KMS-11 (cell line): Measurements from ENCODE around the gene INTS13.
A peak's percentile ranks its signal among the peaks of the same experiment; 100 is the strongest.

ENCODE experiments used
- H2AFZ ChIP-seq: fragments of 200-600 bp; sonication (generic); 2 replicates; pipeline ENCODE4 v1.6.1; 2016; ENCODE audit warnings: antibody characterized with exemption, mixed run types, low read depth
- H3K27ac ChIP-seq: fragments of 200-600 bp; sonication (generic); 2 replicates; pipeline ENCODE4 v1.6.1; 2016; ENCODE audit warnings: mild to moderate bottlenecking, mixed run types
- H3K27me3 ChIP-seq: fragments of 200-600 bp; sonication (generic); 2 replicates; pipeline ENCODE4 v1.6.1; 2017; ENCODE audit warnings: mild to moderate bottlenecking, low read depth, mixed run types, moderate library complexity; ENCODE audit not compliant: insufficient read depth
- H3K36me3 ChIP-seq: fragments of 200-600 bp; sonication (generic); 2 replicates; pipeline ENCODE4 v1.6.1; 2017; ENCODE audit warnings: mild to moderate bottlenecking, mixed run types; ENCODE audit not compliant: insufficient read depth
- H3K4me1 ChIP-seq: fragments of 200-600 bp; sonication (generic); 2 replicates; pipeline ENCODE4 v1.6.1; 2016; ENCODE audit warnings: mild to moderate bottlenecking, low read depth, mixed run types; ENCODE audit not compliant: poor library complexity, severe bottlenecking
- H3K4me2 ChIP-seq: fragments of 200-600 bp; sonication (generic); 2 replicates; pipeline ENCODE4 v1.7.0; 2016; ENCODE audit warnings: mild to moderate bottlenecking, mixed run types
- H3K4me3 ChIP-seq: fragments of 200-600 bp; sonication (generic); IDR thresholded peaks from 2 replicates; pipeline ENCODE4 v1.6.1; 2017; ENCODE audit warnings: low read depth, low read length, mixed read lengths; ENCODE audit not compliant: insufficient read depth
- H3K79me2 ChIP-seq: fragments of 200-600 bp; sonication (generic); 2 replicates; pipeline ENCODE4 v1.6.1; 2016; ENCODE audit warnings: low read depth, mixed run types; ENCODE audit not compliant: insufficient read depth
- H3K9ac ChIP-seq: fragments of 200-600 bp; sonication (generic); 2 replicates; pipeline ENCODE4 v1.6.1; 2016; ENCODE audit warnings: mild to moderate bottlenecking, mixed run types
- H4K20me1 ChIP-seq: fragments of 200-600 bp; sonication (generic); 2 replicates; pipeline ENCODE4 v1.6.1; 2016; ENCODE audit warnings: mild to moderate bottlenecking, mixed run types; ENCODE audit not compliant: insufficient read depth
- TF ChIP-seq, protein P1 (sequence below): fragments of 200-600 bp; sonication (generic); conservative IDR thresholded peaks from 2 replicates; pipeline ENCODE4 v1.6.1; 2017; ENCODE audit warnings: low read depth, mild to moderate bottlenecking, antibody characterized with exemption, low read length, moderate library complexity, mixed read lengths

The INTS13 gene

DNA sequence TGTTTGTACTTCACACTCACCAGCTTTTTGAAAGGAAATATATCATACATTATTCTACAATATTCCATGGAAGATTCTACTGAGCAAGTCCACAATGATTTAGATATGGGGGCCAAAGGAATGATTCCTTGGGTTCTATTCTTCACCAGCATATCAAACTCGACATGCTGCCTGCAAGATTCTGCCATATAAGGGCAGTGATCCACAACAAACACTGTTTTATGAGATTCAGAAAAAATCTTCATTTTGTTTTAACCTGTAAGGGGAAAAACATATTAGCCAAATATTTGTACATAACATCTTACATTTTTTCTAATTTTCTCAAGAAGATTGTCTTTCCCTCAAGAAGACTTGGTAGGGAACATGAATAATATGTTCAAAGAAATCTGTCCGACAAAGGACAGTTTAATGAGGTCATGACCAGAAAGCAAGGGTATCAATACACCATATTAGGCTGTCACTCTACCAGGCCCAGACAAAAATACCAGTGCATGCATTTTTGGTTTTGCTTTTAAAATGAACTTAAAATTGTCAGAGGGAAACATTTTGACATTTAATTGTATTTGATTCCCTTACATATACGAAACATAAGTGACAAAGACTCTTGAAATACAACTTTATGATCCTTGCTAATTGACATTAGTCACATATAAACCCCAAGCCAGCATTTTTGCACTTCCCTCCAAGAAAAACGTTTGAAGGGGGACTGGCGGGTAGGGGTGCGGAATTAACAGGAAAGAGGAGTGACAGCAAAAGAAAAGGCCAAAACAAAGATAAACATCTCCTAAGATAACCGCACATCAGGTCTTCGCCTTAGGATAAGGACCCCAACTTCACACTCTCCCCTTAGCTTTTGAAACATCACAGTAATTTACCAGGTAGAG lies 980 bp downstream of the INTS13 start:
- no peaks in the 10 kb centered on the region for H4K20me1 ChIP-seq
- H3K36me3 ChIP-seq: no peaks in the 10 kb centered on the region
- H3K27me3 ChIP-seq: no peaks in the 10 kb centered on the region
- TF ChIP-seq, protein P1, sequence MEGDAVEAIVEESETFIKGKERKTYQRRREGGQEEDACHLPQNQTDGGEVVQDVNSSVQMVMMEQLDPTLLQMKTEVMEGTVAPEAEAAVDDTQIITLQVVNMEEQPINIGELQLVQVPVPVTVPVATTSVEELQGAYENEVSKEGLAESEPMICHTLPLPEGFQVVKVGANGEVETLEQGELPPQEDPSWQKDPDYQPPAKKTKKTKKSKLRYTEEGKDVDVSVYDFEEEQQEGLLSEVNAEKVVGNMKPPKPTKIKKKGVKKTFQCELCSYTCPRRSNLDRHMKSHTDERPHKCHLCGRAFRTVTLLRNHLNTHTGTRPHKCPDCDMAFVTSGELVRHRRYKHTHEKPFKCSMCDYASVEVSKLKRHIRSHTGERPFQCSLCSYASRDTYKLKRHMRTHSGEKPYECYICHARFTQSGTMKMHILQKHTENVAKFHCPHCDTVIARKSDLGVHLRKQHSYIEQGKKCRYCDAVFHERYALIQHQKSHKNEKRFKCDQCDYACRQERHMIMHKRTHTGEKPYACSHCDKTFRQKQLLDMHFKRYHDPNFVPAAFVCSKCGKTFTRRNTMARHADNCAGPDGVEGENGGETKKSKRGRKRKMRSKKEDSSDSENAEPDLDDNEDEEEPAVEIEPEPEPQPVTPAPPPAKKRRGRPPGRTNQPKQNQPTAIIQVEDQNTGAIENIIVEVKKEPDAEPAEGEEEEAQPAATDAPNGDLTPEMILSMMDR: no peak
- H3K79me2 ChIP-seq: peaks cover 74% of the 10 kb centered on the region
- peak overlapping the region; percentile 86 for H3K9ac ChIP-seq
- H3K4me2 ChIP-seq: peak overlapping the region; percentile 92
- peak overlapping the region; percentile 71 for H3K27ac ChIP-seq
- H3K4me3 ChIP-seq: no peak overlapping the region
- H3K4me1 ChIP-seq: peaks cover 42% of the 10 kb centered on the region
- H2AFZ ChIP-seq: peak overlapping the region; percentile 84

DNA sequence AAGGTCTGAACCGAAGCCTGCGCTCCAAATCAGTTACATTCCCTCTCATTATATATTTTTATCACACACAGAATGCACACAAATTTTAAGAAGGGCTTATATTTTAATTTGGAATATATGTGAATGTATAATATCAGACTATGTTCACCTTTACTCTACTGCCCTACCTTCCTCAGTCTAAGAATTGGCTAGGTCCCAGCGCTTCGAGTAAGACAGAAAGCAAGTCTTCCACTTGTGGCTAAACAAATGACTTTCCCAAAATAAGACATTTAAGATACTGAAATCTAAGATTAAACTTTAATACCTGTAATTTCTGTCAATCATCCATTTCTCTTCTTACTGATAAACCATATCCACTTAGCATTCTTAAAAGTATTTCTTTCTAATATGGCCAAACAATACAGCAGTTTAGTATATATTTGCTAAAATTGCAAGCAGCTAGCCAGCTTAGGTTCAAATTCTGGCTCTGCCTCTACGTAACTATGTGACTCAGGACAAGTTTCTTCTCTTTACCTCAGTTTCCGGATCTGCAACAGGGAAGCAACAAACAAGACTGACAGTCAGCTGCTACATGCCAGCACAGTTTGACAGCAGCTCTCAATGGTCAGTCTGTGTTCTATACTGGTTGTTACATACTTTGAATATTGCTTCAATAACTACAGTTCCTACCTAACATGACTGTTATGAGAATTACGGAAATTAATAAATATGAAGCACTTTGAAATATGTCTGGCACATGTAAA lies 2.0 kb downstream of the INTS13 start:
- Histone ChIP-seq H3K9ac (no peak overlapping the region), H4K20me1 (no peaks in the 10 kb centered on the region), H3K27ac (no peak overlapping the region), H3K36me3 (no peaks in the 10 kb centered on the region), H3K4me2 (peak overlapping the region; percentile 92; the same call in 1 of the 2 replicates), H3K27me3 (no peaks in the 10 kb centered on the region), H2AFZ (no peak overlapping the region), H3K4me1 (peaks cover 32% of the 10 kb centered on the region), H3K4me3 (no peak overlapping the region), H3K79me2 (peaks cover 64% of the 10 kb centered on the region)
- TF ChIP-seq, protein P1: no peak

DNA sequence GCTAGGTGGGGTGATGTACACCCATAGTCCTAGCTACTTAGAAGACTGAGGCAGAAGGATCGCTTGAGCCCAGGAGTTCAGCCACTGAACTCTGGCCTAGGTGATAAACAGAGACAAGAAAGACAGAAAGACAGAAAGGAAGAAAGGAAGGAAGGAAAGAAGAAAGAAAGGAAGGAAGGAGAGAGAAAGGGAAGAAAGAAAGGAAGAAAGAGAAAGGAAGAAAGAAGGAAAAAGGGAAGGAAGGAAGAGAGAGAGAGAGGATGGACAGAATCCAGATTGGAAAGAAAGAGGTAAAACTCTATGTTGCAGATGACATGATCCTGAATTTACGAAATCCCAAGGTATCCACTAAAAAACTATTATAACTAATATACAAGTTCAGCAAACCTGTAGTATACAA lies 8.2 kb downstream of the INTS13 start:
- Histone ChIP-seq H4K20me1 (no peaks in the 10 kb centered on the region), H3K36me3 (no peaks in the 10 kb centered on the region; the same call in none of the 2 replicates), H3K4me1 (peaks cover 4% of the 10 kb centered on the region), H3K4me2 (no peak overlapping the region), H3K79me2 (peaks cover 9% of the 10 kb centered on the region), H3K27me3 (no peaks in the 10 kb centered on the region), H3K27ac (no peak overlapping the region), H2AFZ (no peak overlapping the region), H3K4me3 (no peak overlapping the region), H3K9ac (no peak overlapping the region)
- TF ChIP-seq, protein P1: no peak

DNA sequence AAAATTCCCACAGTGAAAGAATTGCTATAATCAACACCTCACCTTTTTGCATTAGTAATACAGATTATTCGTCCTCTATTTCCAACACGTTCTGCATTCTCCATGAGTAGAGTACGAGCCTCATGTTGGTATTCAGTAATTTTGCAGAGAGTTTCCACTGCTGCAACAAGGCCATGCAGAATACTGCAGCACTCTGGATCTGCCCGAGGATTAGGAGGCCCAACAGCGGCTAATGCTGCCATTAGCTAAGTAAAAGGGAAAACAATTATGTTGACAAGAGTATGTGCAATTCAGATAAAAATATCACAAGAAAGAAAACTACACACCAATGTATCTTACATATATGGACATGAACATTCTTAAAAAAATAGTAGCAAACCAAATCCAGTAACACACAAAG lies 9.1 kb downstream of the INTS13 start:
- Histone ChIP-seq H3K4me2 (no peak overlapping the region), H3K27ac (no peak overlapping the region), H3K79me2 (no peaks in the 10 kb centered on the region), H2AFZ (no peak overlapping the region), H3K36me3 (no peaks in the 10 kb centered on the region; the same call in none of the 2 replicates), H3K4me1 (peaks cover 4% of the 10 kb centered on the region), H3K9ac (no peak overlapping the region), H4K20me1 (no peaks in the 10 kb centered on the region), H3K27me3 (no peaks in the 10 kb centered on the region), H3K4me3 (no peak overlapping the region)
- TF ChIP-seq, protein P1: no peak
